RWPE1 (cell line): Measurements from ENCODE around the gene GRK4.

Experiments used
- CTCF ChIA-PET: fragments of 350-600 bp; sonication (Branson Sonifier 250); formaldehyde crosslinking; extraction: SDS; loops from one replicate; lab custom pipeline; 2021; lab: Yijun Ruan, JAX
- POLR2A ChIA-PET: fragments of 400-600 bp; formaldehyde crosslinking; extraction: SDS; loops from one replicate; lab custom pipeline; 2020; ENCODE audit warnings: antibody characterized with exemption; ENCODE audit not compliant: low non-redundant PET; lab: Yijun Ruan, JAX
- DNase-seq: peaks from one replicate; pipeline ENCODE4 v3.0.0; 2012; ENCODE audit warnings: low spot score
- H3K27ac ChIP-seq: fragments of 450-650 bp; 2 replicates; pipeline ENCODE4 v1.5.1; 2017
- TF ChIP-seq, protein P1 (sequence below): fragments of 450-650 bp; conservative IDR thresholded peaks from 2 replicates; pipeline ENCODE4 v1.5.1; 2017; ENCODE audit warnings: low read depth, mild to moderate bottlenecking

GRK4 gene

DNA sequence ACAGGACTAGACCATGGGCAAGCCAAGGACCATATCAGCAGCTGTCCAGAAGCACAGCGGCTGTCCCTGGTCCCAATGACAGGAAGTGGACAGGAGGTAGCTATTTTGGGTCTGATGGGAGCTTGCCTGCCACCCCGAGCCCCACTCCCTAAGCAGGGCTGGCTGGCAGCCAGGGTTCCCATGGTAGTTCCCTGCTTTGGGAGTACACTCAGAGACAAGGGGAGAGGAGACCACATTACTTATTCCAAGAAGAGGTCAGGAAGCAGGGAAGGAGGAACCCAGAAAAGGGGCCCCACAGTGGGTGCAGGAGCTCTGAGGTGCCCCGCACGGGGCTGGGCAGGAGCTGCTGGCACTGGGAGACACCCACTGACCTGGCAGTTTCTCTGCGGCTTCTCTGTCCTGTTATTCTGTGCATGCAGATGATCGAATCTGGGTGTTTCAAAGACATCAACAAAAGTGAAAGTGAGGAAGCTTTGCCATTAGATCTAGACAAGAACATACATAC is 74.6 kb downstream of the GRK4 start:
- TF ChIP-seq, protein P1, sequence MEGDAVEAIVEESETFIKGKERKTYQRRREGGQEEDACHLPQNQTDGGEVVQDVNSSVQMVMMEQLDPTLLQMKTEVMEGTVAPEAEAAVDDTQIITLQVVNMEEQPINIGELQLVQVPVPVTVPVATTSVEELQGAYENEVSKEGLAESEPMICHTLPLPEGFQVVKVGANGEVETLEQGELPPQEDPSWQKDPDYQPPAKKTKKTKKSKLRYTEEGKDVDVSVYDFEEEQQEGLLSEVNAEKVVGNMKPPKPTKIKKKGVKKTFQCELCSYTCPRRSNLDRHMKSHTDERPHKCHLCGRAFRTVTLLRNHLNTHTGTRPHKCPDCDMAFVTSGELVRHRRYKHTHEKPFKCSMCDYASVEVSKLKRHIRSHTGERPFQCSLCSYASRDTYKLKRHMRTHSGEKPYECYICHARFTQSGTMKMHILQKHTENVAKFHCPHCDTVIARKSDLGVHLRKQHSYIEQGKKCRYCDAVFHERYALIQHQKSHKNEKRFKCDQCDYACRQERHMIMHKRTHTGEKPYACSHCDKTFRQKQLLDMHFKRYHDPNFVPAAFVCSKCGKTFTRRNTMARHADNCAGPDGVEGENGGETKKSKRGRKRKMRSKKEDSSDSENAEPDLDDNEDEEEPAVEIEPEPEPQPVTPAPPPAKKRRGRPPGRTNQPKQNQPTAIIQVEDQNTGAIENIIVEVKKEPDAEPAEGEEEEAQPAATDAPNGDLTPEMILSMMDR, result no peak
- ChIA-PET CTCF (interaction anchor here (0.7 to 1.1 kb wide), 3 partner anchors 29 to 74 kb away, joined by 3 to 6 read pairs (median 5); partner anchors contain the start of genes GRK4 and NOP14), POLR2A (no interaction called here)
- H3K27ac ChIP-seq, result no peak overlapping the region
- DNase-seq, result no peak

DNA sequence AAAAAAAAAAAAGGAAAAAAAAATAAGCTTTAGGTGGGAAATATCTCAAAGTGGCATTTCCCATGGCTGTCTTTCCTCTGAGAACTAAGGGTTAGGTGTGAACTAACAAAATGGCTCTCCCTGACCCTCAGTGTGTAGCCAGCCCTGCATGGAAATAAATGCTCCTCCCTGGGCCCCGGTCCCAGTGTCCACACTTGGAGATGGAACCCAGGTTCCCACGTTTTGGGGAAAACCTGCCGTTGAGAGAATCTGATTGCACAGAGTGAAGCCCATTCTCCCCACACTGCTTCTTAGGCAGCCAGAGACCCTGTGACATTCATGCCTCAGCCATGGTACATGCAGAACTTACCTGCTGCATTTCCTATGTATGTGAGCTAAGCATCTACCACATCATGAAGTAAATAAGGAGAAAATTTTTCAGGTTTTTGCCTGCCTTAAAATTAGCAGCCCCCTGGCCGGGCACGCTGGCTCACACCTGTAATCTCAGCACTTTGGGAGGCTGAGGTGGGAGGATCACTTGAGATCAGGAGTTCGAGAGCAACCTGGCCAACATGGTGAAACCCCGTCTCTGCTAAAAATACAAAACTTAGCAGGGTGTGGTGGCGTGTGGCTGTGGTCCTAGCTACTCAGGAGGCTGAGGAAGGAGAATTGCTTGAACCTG is 76.5 kb downstream of the GRK4 start:
- H3K27ac ChIP-seq, result no peak overlapping the region
- ChIA-PET POLR2A (no interaction called here), CTCF (no interaction called here)
- DNase-seq, result no peak
- TF ChIP-seq, protein P1, result no peak

DNA sequence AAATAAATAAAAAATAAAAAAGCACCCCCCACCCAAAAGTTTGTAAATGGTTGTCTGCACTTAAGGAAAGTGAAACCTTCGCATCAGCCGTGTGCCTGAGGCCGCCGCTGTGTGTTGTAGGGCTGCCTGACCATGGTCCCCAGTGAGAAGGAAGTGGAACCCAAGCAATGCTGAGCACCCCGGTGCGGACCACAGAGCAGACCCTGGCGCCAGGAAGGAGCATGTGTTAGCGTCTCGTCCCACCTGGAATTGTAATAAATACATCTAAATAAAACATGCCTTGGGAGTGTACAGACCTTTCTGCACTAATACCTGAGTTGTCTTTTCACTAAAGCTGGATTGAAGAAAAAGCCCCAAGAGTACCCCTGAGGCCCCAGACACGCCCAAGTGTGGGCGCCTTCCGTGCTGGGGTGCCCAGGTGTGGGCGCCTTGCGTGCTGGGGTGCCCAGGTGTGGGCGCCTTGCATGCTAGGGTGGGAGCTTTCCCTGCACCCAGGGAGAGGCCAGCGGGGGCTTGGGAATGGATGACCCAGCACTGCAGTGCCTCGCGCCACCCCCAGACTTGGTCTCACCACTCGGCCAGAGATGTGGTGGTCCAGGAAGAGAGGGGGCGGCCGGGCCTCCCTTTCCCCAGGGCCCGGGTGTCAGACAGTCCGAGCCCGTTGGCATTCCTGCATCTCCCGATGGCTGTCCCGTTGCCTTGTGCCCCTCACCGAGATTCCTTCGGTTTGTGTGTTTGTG is 77.3 kb downstream of the GRK4 start:
- ChIA-PET POLR2A (no interaction called here), CTCF (no interaction called here)
- H3K27ac ChIP-seq, result no peak overlapping the region
- TF ChIP-seq, protein P1, result no peak
- DNase-seq, result no peak

DNA sequence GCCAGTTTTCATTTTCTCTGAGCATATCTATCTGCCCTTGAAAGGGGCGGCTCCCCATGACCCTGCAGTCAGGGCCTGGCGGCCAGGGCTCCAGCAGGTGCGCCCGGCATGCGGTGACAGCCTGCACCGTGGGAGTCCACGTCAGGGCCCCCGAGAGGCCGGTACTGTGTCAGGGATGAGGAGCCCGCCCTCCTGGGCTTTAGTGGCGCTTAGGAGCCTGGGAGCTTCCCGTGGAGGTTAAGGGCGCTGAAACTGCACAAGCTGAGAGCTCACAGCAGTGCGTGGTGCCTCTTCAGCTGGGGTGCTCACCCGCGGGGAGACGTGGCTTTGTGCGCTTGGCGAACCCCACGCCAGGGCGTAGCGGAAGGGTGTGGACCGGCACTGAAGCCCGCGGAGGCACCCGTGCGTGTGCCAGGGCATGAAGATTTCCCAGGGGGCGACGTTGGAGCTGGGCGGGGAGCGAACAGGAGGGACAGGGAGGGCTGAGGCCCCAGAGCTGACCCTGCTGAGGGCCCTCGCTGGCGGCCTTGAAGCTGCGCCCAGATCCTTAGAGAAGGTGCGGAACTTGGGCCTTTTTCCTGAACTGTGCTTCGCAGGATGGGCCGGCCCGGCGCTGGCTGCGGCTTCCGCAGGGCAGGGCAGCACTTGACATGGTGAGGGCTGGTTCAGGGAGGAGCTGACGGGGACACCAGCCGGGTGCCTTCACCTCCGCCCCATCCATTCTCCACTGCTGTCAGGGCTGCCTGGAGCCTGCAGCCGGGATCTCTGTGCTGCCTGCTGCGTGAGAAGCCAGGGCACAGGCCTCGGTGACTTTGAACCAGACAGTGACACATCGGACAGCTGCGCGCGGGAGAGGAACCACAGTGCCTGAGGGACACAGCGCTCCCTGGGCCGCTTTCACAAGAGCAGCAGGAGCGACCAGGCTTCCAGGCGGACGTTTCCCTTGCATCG is 78.1 kb downstream of the GRK4 start:
- peak overlapping the region; percentile 7; the same call in 1 of the 2 replicates for H3K27ac ChIP-seq
- TF ChIP-seq, protein P1, result no peak
- ChIA-PET CTCF (interaction anchor here (0.6 kb wide), 1 partner anchor 59 kb away, joined by 3 read pairs; no protein-coding TSS in a partner anchor), POLR2A (no interaction called here)
- no peak for DNase-seq

DNA sequence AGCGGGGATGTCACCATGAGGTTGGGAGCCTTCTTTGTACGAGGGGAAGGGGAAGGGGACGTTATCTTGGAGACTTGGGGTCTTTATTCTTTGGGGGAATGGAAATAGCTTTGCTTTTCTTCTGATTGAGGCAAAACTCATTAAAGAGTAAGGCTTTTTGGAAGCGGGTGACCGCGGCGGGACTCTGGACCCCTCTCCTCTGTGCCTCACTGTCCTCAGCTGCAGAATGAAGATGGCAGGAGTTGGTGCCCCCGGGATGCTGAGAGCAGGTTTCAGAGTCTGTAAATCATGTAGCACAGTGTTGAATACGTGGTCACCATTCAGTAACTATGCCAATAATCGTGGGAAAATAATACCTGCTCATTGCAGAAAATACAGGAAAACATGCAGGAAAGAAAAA is 78.9 kb downstream of the GRK4 start:
- TF ChIP-seq, protein P1, result no peak
- POLR2A ChIA-PET, result no interaction called here
- CTCF ChIA-PET, result interaction anchor here (0.6 kb wide), 1 partner anchor 60 kb away, joined by 3 read pairs; no protein-coding TSS in a partner anchor
- no peak overlapping the region for H3K27ac ChIP-seq
- no peak for DNase-seq
